ENCODE measurements around the gene EPG5.

EPG5 gene

GRCh38 chr18:45887585-45887984 lies 79.5 kb downstream of the EPG5 start:
- H3K27ac ChIP-seq, result no peak overlapping the region
- TF ChIP-seq CTCF (IDR thresholded peaks at IDR 0.05) (no peak), ZFX (IDR thresholded peaks at IDR 0.05; ENCODE audit: borderline replicate concordance) (no peak)

GRCh38 chr18:45880876-45881558 lies 86.1 kb downstream of the EPG5 start:
- TF ChIP-seq ZFX (IDR thresholded peaks at IDR 0.05; ENCODE audit: borderline replicate concordance) (no peak), CTCF (IDR thresholded peaks at IDR 0.05) (no peak)
- no peak overlapping the region for H3K27ac ChIP-seq

- no peak overlapping the region for H3K27ac ChIP-seq
- TF ChIP-seq CTCF (IDR thresholded peaks at IDR 0.05) (peak; percentile 99), ZFX (IDR thresholded peaks at IDR 0.05; ENCODE audit: borderline replicate concordance) (no peak)
Observed at GRCh38 chr18:45879681-45880655, 87.2 kb downstream of the EPG5 start.

- H3K27ac ChIP-seq, result no peak overlapping the region
- TF ChIP-seq ZFX (IDR thresholded peaks at IDR 0.05; ENCODE audit: borderline replicate concordance) (no peak), CTCF (IDR thresholded peaks at IDR 0.05) (no peak)
Observed at GRCh38 chr18:45877403-45877802, 89.7 kb downstream of the EPG5 start.

GRCh38 chr18:45876161-45876560 lies 91.0 kb downstream of the EPG5 start:
- H3K27ac ChIP-seq, result no peak overlapping the region
- no peak for TF ChIP-seq ZFX (IDR thresholded peaks at IDR 0.05; ENCODE audit: borderline replicate concordance)
- no peak for TF ChIP-seq CTCF (IDR thresholded peaks at IDR 0.05)

GRCh38 chr18:45874491-45875184 lies 92.5 kb downstream of the EPG5 start:
- TF ChIP-seq ZFX (IDR thresholded peaks at IDR 0.05; ENCODE audit: borderline replicate concordance) (no peak), CTCF (IDR thresholded peaks at IDR 0.05) (no peak)
- no peak overlapping the region for H3K27ac ChIP-seq
